SK-N-SH (cell line): ENCODE data around the gene CAPSL. TPM values are rescaled to one million over a fixed set of nuclear protein-coding genes. Genes with fewer than 3 reads are reported as not detected.

Experiments used
- CTCF ChIA-PET: fragments of 300-600, 350-600 bp; formaldehyde crosslinking; extraction: SDS; loops from one replicate; lab custom pipeline; 2021; lab: Yijun Ruan, JAX
- POLR2A ChIA-PET: fragments of 350-600 bp; sonication (Branson Sonifier 250); formaldehyde crosslinking; extraction: SDS; loops from one replicate; lab custom pipeline; 2020; ENCODE audit warnings: antibody characterized with exemption, inconsistent platforms; lab: Yijun Ruan, JAX
- DNase-seq: peaks from one replicate; pipeline ENCODE4 v3.0.0; 2012
- H2AFZ ChIP-seq: fragments of 200-600 bp; sonication (generic); 2 replicates; pipeline ENCODE4 v1.8.1; 2016; ENCODE audit warnings: antibody characterized with exemption, mild to moderate bottlenecking, low read depth
- H3F3A ChIP-seq: fragments of 200-600 bp; sonication (generic); replicated peaks from 2 replicates; pipeline ENCODE3; 2016; ENCODE audit warnings: antibody characterized with exemption, mild to moderate bottlenecking; ENCODE audit not compliant: insufficient read depth
- H3K27ac ChIP-seq, 2 experiments: fragments of 200-500 bp in 1 of 2; fragments of 200-600 bp in 1 of 2; sonication (Bioruptor generic) in 1 of 2; sonication (generic), shearing (Covaris generic) in 1 of 2; 2 replicates each; pipeline versions ENCODE4 v1.5.1 to v1.6.1; 2014 to 2016; ENCODE audit warnings: low read depth in 2 of 2, inconsistent platforms in 1 of 2, low read length in 1 of 2, mild to moderate bottlenecking in 1 of 2, mixed read lengths in 1 of 2
- H3K27me3 ChIP-seq: fragments of 200-600 bp; sonication (generic), shearing (Covaris generic); 2 replicates; pipeline ENCODE4 v1.6.1; 2016; ENCODE audit warnings: mixed run types; ENCODE audit not compliant: insufficient read depth
- H3K36me3 ChIP-seq, 2 experiments: fragments of 200-500 bp in 1 of 2; fragments of 200-600 bp in 1 of 2; sonication (Bioruptor generic) in 1 of 2; sonication (generic) in 1 of 2; replicated peaks in 1 of 2; 2 replicates each; pipeline versions ENCODE3 to v1.5.1; 2014 to 2016; ENCODE audit warnings: low read length in 1 of 2, mild to moderate bottlenecking in 1 of 2; ENCODE audit not compliant: insufficient read depth in 2 of 2, control insufficient read depth in 1 of 2
- H3K4me1 ChIP-seq, 2 experiments: fragments of 200-500 bp in 1 of 2; fragments of 200-600 bp in 1 of 2; sonication (Bioruptor generic) in 1 of 2; sonication (generic), shearing (Covaris generic) in 1 of 2; 2 replicates each; pipeline versions ENCODE4 v1.5.1 to v1.6.1; 2014 to 2016; ENCODE audit warnings: low read depth in 1 of 2, low read length in 1 of 2, mixed run types in 1 of 2; ENCODE audit not compliant: insufficient read depth in 2 of 2, control insufficient read depth in 1 of 2
- H3K4me2 ChIP-seq: fragments of 200-600 bp; sonication (generic), shearing (Covaris generic); 2 replicates; pipeline ENCODE4 v1.6.1; 2017; ENCODE audit warnings: mixed run types
- H3K4me3 ChIP-seq, 2 experiments: fragments of 200-500 bp in 1 of 2; fragments of 200-600 bp in 1 of 2; sonication (Bioruptor generic) in 1 of 2; sonication (generic), shearing (Covaris generic) in 1 of 2; 2 replicates each; pipeline versions ENCODE4 v1.5.1 to v1.8.1; 2014 to 2016; ENCODE audit warnings: low read depth in 2 of 2, inconsistent platforms in 1 of 2, low read length in 1 of 2, mild to moderate bottlenecking in 1 of 2, mixed read lengths in 1 of 2, moderate library complexity in 1 of 2
- H3K79me2 ChIP-seq: fragments of 200-600 bp; sonication (generic); 2 replicates; pipeline ENCODE4 v1.8.1; 2017; ENCODE audit warnings: mild to moderate bottlenecking; ENCODE audit not compliant: insufficient read depth
- H3K9ac ChIP-seq: fragments of 200-600 bp; sonication (generic); 2 replicates; pipeline ENCODE4 v1.6.1; 2017; ENCODE audit warnings: mixed run types
- H3K9me2 ChIP-seq: fragments of 200-600 bp; sonication (generic); 2 replicates; pipeline ENCODE4 v1.6.1; 2017; ENCODE audit warnings: mixed run types
- H3K9me3 ChIP-seq: fragments of 200-600 bp; sonication (generic); 2 replicates; pipeline ENCODE4 v1.6.1; 2017; ENCODE audit warnings: mixed run types, mild to moderate bottlenecking, moderate library complexity
- H4K20me1 ChIP-seq: fragments of 200-600 bp; sonication (generic); 2 replicates; pipeline ENCODE4 v1.6.1; 2017; ENCODE audit warnings: mild to moderate bottlenecking, mixed run types; ENCODE audit not compliant: insufficient read depth
- ELF1 ChIP-seq: IDR thresholded peaks from 2 replicates; pipeline ENCODE4 v1.4.0; 2012
- EP300 ChIP-seq, 2 experiments: IDR thresholded peaks; 2 replicates each; pipeline versions ENCODE4 v1.4.0 to v1.6.1; 2012; ENCODE audit warnings: borderline replicate concordance in 1 of 2, low read depth in 1 of 2, low read length in 1 of 2
- EZH2phosphoT487 ChIP-seq: fragments of 200-600 bp; sonication (generic); IDR thresholded peaks from 2 replicates; pipeline ENCODE4 v1.6.1; 2017; ENCODE audit warnings: low read depth, mixed run types, mild to moderate bottlenecking, antibody characterized with exemption, moderate library complexity, borderline replicate concordance
- FOSL2 ChIP-seq: IDR thresholded peaks from 2 replicates; pipeline ENCODE4 v1.4.0; 2012; ENCODE audit warnings: low read depth, mild to moderate bottlenecking, moderate library complexity, borderline replicate concordance
- FOXM1 ChIP-seq: IDR thresholded peaks from 2 replicates; pipeline ENCODE4 v1.4.0; 2012; ENCODE audit warnings: low read depth, mild to moderate bottlenecking
- GABPA ChIP-seq: IDR thresholded peaks from 2 replicates; pipeline ENCODE4 v1.4.0; 2012; ENCODE audit warnings: low read depth, mild to moderate bottlenecking
- GATA2 ChIP-seq: sonication (generic); formaldehyde crosslinking; IDR thresholded peaks from 2 replicates; pipeline ENCODE4 v1.5.0; 2020; ENCODE audit warnings: mild to moderate bottlenecking, missing genetic modification reagents
- JUND ChIP-seq: IDR thresholded peaks from 2 replicates; pipeline ENCODE4 v1.4.0; 2012
- MEF2A ChIP-seq: IDR thresholded peaks from 2 replicates; pipeline ENCODE4 v1.4.0; 2012; ENCODE audit warnings: low read depth, borderline replicate concordance
- MXI1 ChIP-seq: IDR thresholded peaks from 2 replicates; pipeline ENCODE4 v1.6.1; 2012; ENCODE audit warnings: mild to moderate bottlenecking, low read depth, low read length, improper control_type of control experiment
- NFIC ChIP-seq: IDR thresholded peaks from 2 replicates; pipeline ENCODE4 v1.4.0; 2012; ENCODE audit warnings: borderline replicate concordance
- NRF1 ChIP-seq: IDR thresholded peaks from 2 replicates; pipeline ENCODE4 v1.6.1; 2012; ENCODE audit warnings: low read depth, mild to moderate bottlenecking, low read length
- POLR2AphosphoS5 ChIP-seq: IDR thresholded peaks from 2 replicates; pipeline ENCODE4 v1.6.1; 2012; ENCODE audit warnings: low read depth, low read length
- RAD21 ChIP-seq: IDR thresholded peaks from 2 replicates; pipeline ENCODE4 v1.6.1; 2012; ENCODE audit warnings: mild to moderate bottlenecking, low read length
- RCOR1 ChIP-seq: fragments of 150-350 bp; IDR thresholded peaks from 2 replicates; pipeline ENCODE4 v1.6.1; 2017; ENCODE audit warnings: antibody characterized with exemption, low read length
- RFX5 ChIP-seq: IDR thresholded peaks from 2 replicates; pipeline ENCODE4 v1.6.1; 2012; ENCODE audit warnings: mild to moderate bottlenecking, improper control_type of control experiment, low read length
- RXRA ChIP-seq: IDR thresholded peaks from 2 replicates; pipeline ENCODE4 v1.4.0; 2012; ENCODE audit warnings: low read depth, mild to moderate bottlenecking, borderline replicate concordance
- SIN3A ChIP-seq: IDR thresholded peaks from 2 replicates; pipeline ENCODE4 v1.6.1; 2012; ENCODE audit warnings: low read depth, mild to moderate bottlenecking, low read length, moderate library complexity, borderline replicate concordance
- TAF1 ChIP-seq: IDR thresholded peaks from 2 replicates; pipeline ENCODE4 v1.6.1; 2012; ENCODE audit warnings: low read depth, mild to moderate bottlenecking, low read length, moderate library complexity, borderline replicate concordance
- TCF12 ChIP-seq: IDR thresholded peaks from 2 replicates; pipeline ENCODE4 v1.4.0; 2012
- TEAD4 ChIP-seq: IDR thresholded peaks from 2 replicates; pipeline ENCODE4 v1.4.0; 2012; ENCODE audit warnings: mild to moderate bottlenecking, borderline replicate concordance; ENCODE audit not compliant: insufficient read depth
- WGBS: methylation state at CpG from one replicate; pipeline ENCODE4 v1.1.6; 2017; ENCODE audit warnings: low lambda C conversion rate; 5-methylcytosine and 5-hydroxymethylcytosine counted together
- polyA plus RNA-seq, 3 experiments: library from polyadenylated mRNA; depleted of rRNA; stranded (reverse); fragments of >200 nt; gene quantifications; 2 replicates each; pipeline ENCODE4 v1.2.3, GENCODE V29; 2012
- TF ChIP-seq, protein P1 (sequence below): fragments of 200-600 bp; sonication (generic); IDR thresholded peaks from 2 replicates; pipeline ENCODE4 v1.6.1; 2017; ENCODE audit warnings: antibody characterized with exemption, mild to moderate bottlenecking, moderate library complexity
- TF ChIP-seq, protein P2 (sequence below): IDR thresholded peaks from 2 replicates; pipeline ENCODE4 v1.4.0; 2012; ENCODE audit warnings: low read depth

Gene CAPSL
- polyA plus RNA-seq, 1 of the 3 experiments (the other 2 are of a cell fraction), result 0.23 TPM

GRCh38 chr5:35947085-35947484 is 8.7 kb upstream of the CAPSL start (continued):
- TF ChIP-seq JUND (no peak), RFX5 (no peak)

DNA sequence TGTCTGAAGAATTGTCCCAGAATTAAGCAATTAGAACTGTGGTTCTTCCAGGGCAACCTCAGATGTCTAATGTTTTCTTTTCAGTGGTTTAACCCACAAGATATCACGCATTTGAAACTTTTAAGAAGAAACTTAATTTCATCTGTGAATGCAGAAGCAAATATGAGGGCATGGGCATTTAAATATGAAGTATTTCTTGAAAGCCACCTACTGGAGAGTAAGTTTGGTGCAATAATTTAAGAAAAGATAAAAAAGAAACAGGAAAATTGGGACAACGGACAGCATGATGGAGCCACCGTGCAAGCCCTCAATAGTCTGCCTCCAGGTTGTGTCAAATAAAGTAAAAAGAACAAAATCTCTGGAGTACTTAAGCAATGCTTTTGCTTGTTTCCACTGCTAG is 1.2 kb upstream of the CAPSL start:
- CTCF ChIA-PET, result no interaction called here
- Histone ChIP-seq H3K36me3 (no peaks in the 10 kb centered on the region), H3K9me2 (no peaks in the 10 kb centered on the region), H3K27me3 (peaks cover 12% of the 10 kb centered on the region), H3K4me3 (no peak overlapping the region), H3K27ac (no peak overlapping the region), H3K4me1 (no peaks in the 10 kb centered on the region), H3K9me3 (no peaks in the 10 kb centered on the region), H4K20me1 (no peaks in the 10 kb centered on the region), H2AFZ (no peak overlapping the region), H3K79me2 (no peaks in the 10 kb centered on the region), H3K4me2 (no peak overlapping the region), H3K9ac (no peak overlapping the region)
- DNase-seq, result no peak
- WGBS, result 27% methylated on average over 3 of the region's 3 CpGs
- no peak for TF ChIP-seq RFX5
- no peak for TF ChIP-seq EP300 (IDR thresholded peaks at IDR 0.05; ENCODE audit: borderline replicate concordance in 1 of 2, low read depth in 1 of 2, low read length in 1 of 2)
- TF ChIP-seq TCF12, result no peak
- TF ChIP-seq, protein P1, sequence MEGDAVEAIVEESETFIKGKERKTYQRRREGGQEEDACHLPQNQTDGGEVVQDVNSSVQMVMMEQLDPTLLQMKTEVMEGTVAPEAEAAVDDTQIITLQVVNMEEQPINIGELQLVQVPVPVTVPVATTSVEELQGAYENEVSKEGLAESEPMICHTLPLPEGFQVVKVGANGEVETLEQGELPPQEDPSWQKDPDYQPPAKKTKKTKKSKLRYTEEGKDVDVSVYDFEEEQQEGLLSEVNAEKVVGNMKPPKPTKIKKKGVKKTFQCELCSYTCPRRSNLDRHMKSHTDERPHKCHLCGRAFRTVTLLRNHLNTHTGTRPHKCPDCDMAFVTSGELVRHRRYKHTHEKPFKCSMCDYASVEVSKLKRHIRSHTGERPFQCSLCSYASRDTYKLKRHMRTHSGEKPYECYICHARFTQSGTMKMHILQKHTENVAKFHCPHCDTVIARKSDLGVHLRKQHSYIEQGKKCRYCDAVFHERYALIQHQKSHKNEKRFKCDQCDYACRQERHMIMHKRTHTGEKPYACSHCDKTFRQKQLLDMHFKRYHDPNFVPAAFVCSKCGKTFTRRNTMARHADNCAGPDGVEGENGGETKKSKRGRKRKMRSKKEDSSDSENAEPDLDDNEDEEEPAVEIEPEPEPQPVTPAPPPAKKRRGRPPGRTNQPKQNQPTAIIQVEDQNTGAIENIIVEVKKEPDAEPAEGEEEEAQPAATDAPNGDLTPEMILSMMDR, result peak; percentile 46
- no peak for TF ChIP-seq FOXM1
- no peak for TF ChIP-seq POLR2AphosphoS5
- no peak for TF ChIP-seq ELF1
- TF ChIP-seq GATA2 (CRISPR knock-in tag), result no peak
- TF ChIP-seq, all 33 proteins: peak for 1
- POLR2A ChIA-PET, result no interaction called here
- no peaks in the 10 kb centered on the region for H3F3A ChIP-seq

- no peak overlapping the region; the same call in 1 of the 2 replicates for H2AFZ ChIP-seq
- H3K4me1 ChIP-seq, result peaks cover 0 to 5% of the 10 kb centered on the region in 2 experiments; a peak in 2 of 4 replicates
- peak overlapping the region; percentile 17 to 36; a peak in 2 of 4 replicates for H3K4me3 ChIP-seq
- H4K20me1 ChIP-seq, result no peaks in the 10 kb centered on the region
- no peaks in the 10 kb centered on the region for H3K27me3 ChIP-seq
- H3K9me2 ChIP-seq, result no peaks in the 10 kb centered on the region
- peak; percentile 63 for DNase-seq
- peaks cover 3% of the 10 kb centered on the region for H3F3A ChIP-seq
- no peak overlapping the region for H3K27ac ChIP-seq
- 25% methylated on average over 11 of the region's 13 CpGs for WGBS
- H3K79me2 ChIP-seq, result no peaks in the 10 kb centered on the region
- CTCF ChIA-PET, result interaction anchor here (0.6 to 4.9 kb wide), 62 partner anchors 8 to 885 kb away, joined by 3 to 150 read pairs (median 4); partner anchors contain the start of genes CAPSL, PRLR and SPEF2
- no peak overlapping the region for H3K9ac ChIP-seq
- POLR2A ChIA-PET, result no interaction called here
- peak overlapping the region; percentile 54; the same call in 1 of the 2 replicates for H3K4me2 ChIP-seq
- H3K9me3 ChIP-seq, result no peaks in the 10 kb centered on the region
- H3K36me3 ChIP-seq, result no peaks in the 10 kb centered on the region
- TF ChIP-seq TAF1 (no peak), FOXM1 (no peak), EZH2phosphoT487 (no peak), SIN3A (no peak), GABPA (no peak), EP300 (IDR thresholded peaks at IDR 0.05; ENCODE audit: borderline replicate concordance in 1 of 2, low read depth in 1 of 2, low read length in 1 of 2) (no peak), TEAD4 (no peak), FOSL2 (no peak), RAD21 (peak; percentile 93), ELF1 (no peak), RCOR1 (no peak), NRF1 (no peak), MXI1 (no peak), MEF2A (no peak), NFIC (no peak), RXRA (no peak), GATA2 (CRISPR knock-in tag) (no peak)
- TF ChIP-seq, protein P1, result peak; percentile 86
- TF ChIP-seq, protein P2, sequence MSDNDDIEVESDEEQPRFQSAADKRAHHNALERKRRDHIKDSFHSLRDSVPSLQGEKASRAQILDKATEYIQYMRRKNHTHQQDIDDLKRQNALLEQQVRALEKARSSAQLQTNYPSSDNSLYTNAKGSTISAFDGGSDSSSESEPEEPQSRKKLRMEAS, result no peak
Observed at GRCh38 chr5:35926389-35927051, 11.9 kb downstream of the CAPSL start.
